AG10803 (cell line): Measurements from ENCODE around the gene CTNNA2.

Experiments
- DNase-seq: peaks from one replicate; pipeline ENCODE4 v3.0.0; 2010; ENCODE audit warnings: low read depth
- H3K4me3 ChIP-seq: 2 replicates; pipeline ENCODE4 v1.5.1; 2011; ENCODE audit warnings: mild to moderate bottlenecking, low read length, control low read depth
- TF ChIP-seq, protein P1 (sequence below): conservative IDR thresholded peaks from 2 replicates; pipeline ENCODE4 v1.5.1; 2011; ENCODE audit warnings: mild to moderate bottlenecking, low read length, control low read depth, inconsistent platforms

CTNNA2 gene

DNA sequence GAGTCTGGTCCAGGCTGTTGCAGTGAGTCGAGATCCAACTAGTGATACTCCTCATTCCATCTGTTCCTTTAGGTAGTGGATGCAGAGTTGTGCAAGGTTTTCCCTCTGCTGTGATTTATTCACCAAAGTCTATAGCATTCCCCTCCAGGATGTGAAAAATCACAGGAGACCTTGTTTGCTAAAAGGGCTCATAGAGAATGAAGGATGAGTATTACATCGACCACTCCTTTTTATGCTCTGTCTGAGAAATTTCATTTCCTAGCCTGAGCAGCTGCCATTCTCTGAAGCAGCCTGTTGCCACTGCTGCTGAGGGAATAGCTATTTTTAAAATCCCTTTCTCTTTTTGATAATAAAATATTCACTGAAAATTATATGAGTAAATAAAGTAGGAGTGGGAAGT, 925.8 kb downstream of the CTNNA2 start:
- TF ChIP-seq, protein P1, sequence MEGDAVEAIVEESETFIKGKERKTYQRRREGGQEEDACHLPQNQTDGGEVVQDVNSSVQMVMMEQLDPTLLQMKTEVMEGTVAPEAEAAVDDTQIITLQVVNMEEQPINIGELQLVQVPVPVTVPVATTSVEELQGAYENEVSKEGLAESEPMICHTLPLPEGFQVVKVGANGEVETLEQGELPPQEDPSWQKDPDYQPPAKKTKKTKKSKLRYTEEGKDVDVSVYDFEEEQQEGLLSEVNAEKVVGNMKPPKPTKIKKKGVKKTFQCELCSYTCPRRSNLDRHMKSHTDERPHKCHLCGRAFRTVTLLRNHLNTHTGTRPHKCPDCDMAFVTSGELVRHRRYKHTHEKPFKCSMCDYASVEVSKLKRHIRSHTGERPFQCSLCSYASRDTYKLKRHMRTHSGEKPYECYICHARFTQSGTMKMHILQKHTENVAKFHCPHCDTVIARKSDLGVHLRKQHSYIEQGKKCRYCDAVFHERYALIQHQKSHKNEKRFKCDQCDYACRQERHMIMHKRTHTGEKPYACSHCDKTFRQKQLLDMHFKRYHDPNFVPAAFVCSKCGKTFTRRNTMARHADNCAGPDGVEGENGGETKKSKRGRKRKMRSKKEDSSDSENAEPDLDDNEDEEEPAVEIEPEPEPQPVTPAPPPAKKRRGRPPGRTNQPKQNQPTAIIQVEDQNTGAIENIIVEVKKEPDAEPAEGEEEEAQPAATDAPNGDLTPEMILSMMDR = no peak
- no peak for DNase-seq

DNA sequence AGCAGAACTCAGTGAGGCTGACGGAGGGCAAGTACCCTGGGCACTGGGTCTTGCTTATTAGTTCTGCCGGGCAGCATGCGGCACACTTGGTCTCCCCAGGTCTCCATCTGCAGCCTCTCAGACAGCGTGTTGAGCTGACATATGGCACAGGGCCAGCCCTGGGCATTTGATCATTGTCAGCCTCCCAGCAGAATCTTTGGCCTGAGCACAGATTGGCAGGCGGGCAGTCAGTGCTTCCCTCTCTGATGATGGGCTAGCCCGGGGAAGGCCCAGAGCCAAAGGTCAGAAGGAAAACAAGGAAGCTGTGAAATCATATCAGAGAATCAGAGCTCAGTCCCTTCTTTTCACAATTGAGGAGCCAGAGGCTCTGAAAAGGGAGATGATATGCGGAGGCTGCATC, 941.8 kb downstream of the CTNNA2 start:
- H3K4me3 ChIP-seq = no peak overlapping the region
- no peak for DNase-seq
- TF ChIP-seq, protein P1 = no peak

More for the DNA sequence above, 925.8 kb downstream of the CTNNA2 start:
- H3K4me3 ChIP-seq = no peak overlapping the region

DNA sequence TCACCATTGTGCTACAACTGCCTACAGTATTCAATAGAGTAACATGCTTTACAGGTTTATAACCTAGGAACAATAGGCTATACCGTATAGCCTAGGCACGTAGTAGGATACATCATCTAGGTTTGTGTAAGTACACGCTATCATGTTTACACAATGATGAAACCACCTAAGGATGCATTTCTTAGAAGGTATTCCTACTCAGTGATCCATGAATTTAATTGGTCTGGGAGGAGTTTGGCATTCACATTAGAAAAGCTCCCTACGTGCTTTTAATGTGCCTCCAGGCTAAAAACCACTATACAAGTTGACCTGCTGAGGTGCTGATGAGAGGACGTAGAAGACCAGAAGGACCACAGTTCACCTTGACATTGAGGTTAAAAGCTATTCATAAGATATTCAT, 946.2 kb downstream of the CTNNA2 start:
- DNase-seq = no peak
- TF ChIP-seq, protein P1 = no peak
- H3K4me3 ChIP-seq = no peak overlapping the region

DNA sequence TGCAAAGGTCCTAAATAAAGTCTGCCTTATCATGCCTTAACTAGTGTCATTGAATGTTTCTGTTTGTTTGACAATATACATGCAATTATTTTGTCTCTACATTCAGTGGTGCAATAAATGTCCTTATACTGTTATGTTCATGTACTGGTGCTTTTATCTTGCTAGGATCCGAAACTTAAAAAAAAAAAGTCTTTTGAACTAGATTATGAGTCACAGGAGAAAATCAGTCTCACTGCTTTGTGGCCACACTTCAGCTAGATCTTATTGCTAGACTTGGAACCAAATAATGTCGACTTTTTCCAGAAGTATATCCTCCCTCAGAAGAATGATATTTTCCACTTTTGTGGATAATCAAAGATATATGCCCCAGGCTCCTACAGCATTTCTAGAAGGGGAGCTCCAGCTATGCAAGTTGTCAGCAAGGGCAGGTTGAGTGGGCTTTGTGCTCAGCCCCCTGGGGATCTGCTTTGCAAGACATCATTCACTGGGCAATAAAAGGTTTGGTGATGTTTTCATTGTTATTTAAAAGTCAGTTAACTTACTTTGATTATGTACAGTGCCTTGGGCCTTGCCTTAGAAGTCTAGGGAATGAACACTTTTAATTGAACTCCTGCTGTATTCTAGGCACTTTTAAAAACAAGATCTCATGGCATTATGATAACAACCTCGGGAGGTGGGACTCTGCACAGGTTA, 948.8 kb downstream of the CTNNA2 start:
- TF ChIP-seq, protein P1 = no peak
- no peak for DNase-seq
- H3K4me3 ChIP-seq = no peak overlapping the region

DNA sequence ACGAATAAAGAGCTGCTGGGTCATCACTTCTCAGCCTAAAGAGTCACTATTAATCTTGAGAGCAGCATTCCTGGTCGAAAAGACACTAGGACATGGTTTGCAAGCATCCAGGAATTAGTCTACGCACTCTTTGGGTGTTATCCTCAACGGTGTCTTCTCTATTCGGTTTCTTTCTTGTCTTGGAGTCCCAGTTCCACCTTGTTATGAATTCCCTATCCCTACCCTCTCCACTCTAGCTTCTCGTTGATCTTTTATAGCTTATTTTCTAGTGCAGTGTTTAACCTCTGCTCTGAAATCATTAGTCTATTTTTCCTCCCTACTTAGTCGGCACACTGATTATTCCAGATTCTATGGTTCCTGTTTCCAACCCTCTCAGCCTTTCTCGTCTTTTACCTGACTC, 949.8 kb downstream of the CTNNA2 start:
- no peak overlapping the region for H3K4me3 ChIP-seq
- no peak for DNase-seq
- TF ChIP-seq, protein P1 = no peak

DNA sequence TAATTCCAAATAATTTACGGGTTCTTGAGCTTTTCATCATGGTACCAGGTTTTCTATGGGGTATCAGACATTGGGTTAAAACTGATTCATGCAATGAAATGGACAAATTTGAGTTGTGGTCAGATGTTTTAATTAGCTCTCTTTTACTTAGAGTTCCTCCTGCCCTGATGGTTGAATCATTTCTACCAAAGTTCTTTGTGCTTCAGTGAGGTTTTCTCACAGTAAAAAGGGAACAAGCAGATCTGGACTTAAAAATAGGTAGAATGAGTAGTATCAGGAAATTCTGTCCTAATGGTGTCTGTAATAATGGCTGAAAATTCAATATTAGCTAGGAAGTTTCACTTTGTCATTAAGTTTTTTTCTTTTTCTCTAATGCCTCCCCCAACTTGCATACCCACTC, 951.4 kb downstream of the CTNNA2 start:
- TF ChIP-seq, protein P1 = no peak
- H3K4me3 ChIP-seq = no peak overlapping the region
- no peak for DNase-seq

DNA sequence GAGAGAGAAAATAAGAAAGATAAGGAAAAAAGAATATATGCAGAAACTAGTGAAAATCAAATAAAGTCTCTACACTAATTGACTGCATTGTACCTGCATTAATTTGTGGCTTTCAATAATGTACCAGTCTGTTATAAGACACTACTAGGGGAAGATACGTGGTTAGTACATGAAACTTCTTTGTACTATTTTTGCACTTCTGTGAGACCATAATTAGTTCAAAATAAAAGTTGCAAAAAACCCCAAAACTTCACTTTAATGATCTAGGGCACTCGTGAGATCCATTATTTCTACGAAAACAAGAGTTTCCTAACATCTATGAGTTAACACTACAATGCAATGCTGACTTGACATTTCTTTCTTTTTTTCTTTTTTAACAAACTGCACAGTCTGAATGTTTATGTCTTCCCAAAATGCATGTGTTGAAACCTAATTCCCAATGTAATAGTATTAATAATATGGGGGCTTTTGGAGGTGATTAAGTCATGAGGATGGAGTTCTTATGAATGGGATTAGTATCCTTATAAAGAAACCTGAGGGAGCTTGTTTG, 954.5 kb downstream of the CTNNA2 start:
- no peak overlapping the region for H3K4me3 ChIP-seq
- DNase-seq = no peak
- TF ChIP-seq, protein P1 = no peak
